Loucy (cell line): ENCODE results near the gene LAMC3.

Source experiments
- H2AFZ ChIP-seq: fragments of 200-600 bp; sonication (generic); 2 replicates; pipeline ENCODE4 v1.6.0; 2016; ENCODE audit warnings: antibody characterized with exemption, mild to moderate bottlenecking, low read length, moderate library complexity
- H3F3A ChIP-seq: fragments of 200-600 bp; 2 replicates; pipeline ENCODE4 v1.6.0; 2016; ENCODE audit warnings: antibody characterized with exemption, low read depth, mild to moderate bottlenecking
- H3K27me3 ChIP-seq: fragments of 200-600 bp; sonication (generic); 2 replicates; pipeline ENCODE4 v1.6.1; 2014; ENCODE audit warnings: low read length, mild to moderate bottlenecking; ENCODE audit not compliant: insufficient read depth, poor library complexity, severe bottlenecking
- H3K36me3 ChIP-seq: fragments of 200-600 bp; sonication (generic); 2 replicates; pipeline ENCODE4 v1.6.1; 2016; ENCODE audit warnings: low read length; ENCODE audit not compliant: insufficient read depth
- H3K4me1 ChIP-seq: fragments of 200-600 bp; sonication (generic); 2 replicates; pipeline ENCODE4 v1.5.1; 2014; ENCODE audit warnings: low read length, mild to moderate bottlenecking; ENCODE audit not compliant: insufficient read depth, poor library complexity, severe bottlenecking
- H3K4me2 ChIP-seq: fragments of 200-600 bp; sonication (generic); 2 replicates; pipeline ENCODE4 v1.6.0; 2014; ENCODE audit warnings: antibody characterized with exemption, low read length, low read depth, mild to moderate bottlenecking; ENCODE audit not compliant: poor library complexity, severe bottlenecking
- H3K4me3 ChIP-seq: fragments of 200-600 bp; sonication (generic); 2 replicates; pipeline ENCODE4 v1.5.1; 2014; ENCODE audit warnings: low read length, mild to moderate bottlenecking, mixed read lengths; ENCODE audit not compliant: poor library complexity, severe bottlenecking
- H3K79me2 ChIP-seq: fragments of 200-600 bp; sonication (generic); 2 replicates; pipeline ENCODE4 v1.6.1; 2014; ENCODE audit warnings: low read length; ENCODE audit not compliant: insufficient read depth
- H3K9ac ChIP-seq: fragments of 200-600 bp; sonication (generic); 2 replicates; pipeline ENCODE4 v1.6.0; 2014; ENCODE audit warnings: mild to moderate bottlenecking, low read depth, low read length, moderate library complexity; ENCODE audit not compliant: poor library complexity, severe bottlenecking
- H3K9me2 ChIP-seq: fragments of 200-600 bp; sonication (generic); replicated peaks from 2 replicates; pipeline ENCODE4 v1.6.1; 2016; ENCODE audit warnings: low read depth, low read length, mixed read lengths
- H3K9me3 ChIP-seq: fragments of 200-600 bp; sonication (generic); 2 replicates; pipeline ENCODE4 v1.6.1; 2014; ENCODE audit warnings: mild to moderate bottlenecking, antibody characterized with exemption, low read length, low read depth; ENCODE audit not compliant: insufficient read depth
- H4K20me1 ChIP-seq: fragments of 200-600 bp; sonication (generic); 2 replicates; pipeline ENCODE4 v1.6.0; 2014; ENCODE audit warnings: antibody characterized with exemption, low read length, mild to moderate bottlenecking; ENCODE audit not compliant: insufficient read depth, poor library complexity, severe bottlenecking
- CTCF ChIP-seq: fragments of 200-600 bp; sonication (generic); conservative IDR thresholded peaks from 2 replicates; pipeline ENCODE4 v1.5.1; 2014; ENCODE audit warnings: mild to moderate bottlenecking, antibody characterized with exemption, low read length
- EZH2phosphoT487 ChIP-seq: fragments of 200-600 bp; IDR thresholded peaks from 2 replicates; pipeline ENCODE4 v1.6.1; 2018; ENCODE audit warnings: antibody characterized with exemption, mild to moderate bottlenecking, moderate library complexity, borderline replicate concordance

Gene LAMC3

DNA sequence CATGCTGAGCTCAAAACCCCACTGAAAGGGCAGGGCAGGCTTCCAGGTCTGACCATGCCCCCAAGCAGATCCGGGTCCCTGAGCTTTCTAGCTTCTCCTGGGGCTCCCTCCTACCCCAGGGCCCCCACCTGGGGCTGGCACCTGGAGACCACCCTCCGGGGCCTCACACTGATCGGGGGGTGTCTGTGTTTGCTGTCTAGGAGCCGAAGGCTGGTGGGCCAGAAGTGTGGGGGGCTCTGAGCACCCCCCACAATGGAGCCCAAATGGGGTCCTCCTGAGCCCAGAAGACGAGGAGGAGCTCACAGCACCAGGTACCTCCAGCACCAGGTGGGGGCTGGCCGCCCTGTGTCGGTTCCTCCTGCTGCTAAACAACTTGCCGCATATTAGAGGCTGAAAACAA, 39.8 kb downstream of the LAMC3 start:
- no peaks in the 10 kb centered on the region for H3F3A ChIP-seq
- no peaks in the 10 kb centered on the region for H3K36me3 ChIP-seq
- H3K4me2 ChIP-seq, result no peak overlapping the region
- no peaks in the 10 kb centered on the region for H3K27me3 ChIP-seq
- H3K9me3 ChIP-seq, result no peaks in the 10 kb centered on the region
- no peak overlapping the region for H2AFZ ChIP-seq
- no peak overlapping the region for H3K9ac ChIP-seq
- H3K79me2 ChIP-seq, result no peaks in the 10 kb centered on the region
- H4K20me1 ChIP-seq, result no peaks in the 10 kb centered on the region
- H3K4me1 ChIP-seq, result no peaks in the 10 kb centered on the region
- TF ChIP-seq CTCF, result no peak
- no peak for TF ChIP-seq EZH2phosphoT487
- no peak overlapping the region for H3K4me3 ChIP-seq
- no peaks in the 10 kb centered on the region for H3K9me2 ChIP-seq

DNA sequence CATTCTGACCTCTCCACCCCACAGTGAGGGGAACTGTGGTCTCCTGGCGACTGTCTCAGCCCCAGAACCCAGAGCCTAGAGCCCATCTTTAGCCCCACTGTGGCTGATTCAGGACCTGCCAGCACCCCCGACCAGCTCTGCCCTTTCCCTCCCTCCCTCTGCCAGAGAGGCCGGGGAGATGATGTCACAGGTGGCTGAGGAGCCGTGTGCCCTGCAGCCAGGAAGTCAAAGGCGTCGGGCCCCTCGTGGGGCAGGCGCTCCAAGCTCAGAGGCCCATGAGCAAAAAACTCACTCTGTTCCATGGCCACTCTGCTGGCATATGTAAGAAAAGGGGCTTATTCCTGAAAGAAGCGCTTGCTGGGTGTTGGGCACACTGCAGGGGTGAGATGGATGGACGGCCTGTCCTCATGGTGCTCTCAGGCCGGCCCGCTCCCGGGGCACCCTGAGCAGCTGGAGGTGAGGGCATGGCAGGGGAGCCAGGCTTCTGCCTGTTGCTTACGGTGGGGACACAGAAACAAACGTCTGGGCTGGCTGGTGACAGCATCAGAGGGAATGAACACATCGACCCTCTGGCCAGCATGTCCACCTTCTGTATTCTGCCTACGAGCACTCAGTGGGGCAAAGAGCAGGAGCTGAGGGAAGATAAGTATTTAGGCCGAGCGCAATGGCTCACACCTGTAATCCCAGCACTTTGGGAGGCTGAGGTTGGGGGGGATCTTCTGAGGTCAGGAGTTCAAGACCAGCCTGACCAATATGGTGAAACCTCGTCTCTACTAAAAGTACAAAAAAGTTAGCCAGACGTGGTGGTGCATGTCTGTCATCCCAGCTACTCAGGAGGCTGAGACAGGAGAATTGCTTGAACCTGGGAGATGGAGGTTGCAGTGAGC, 41.1 kb downstream of the LAMC3 start:
- Histone ChIP-seq H3K79me2 (no peaks in the 10 kb centered on the region), H3K4me1 (no peaks in the 10 kb centered on the region), H3K9me3 (no peaks in the 10 kb centered on the region), H3K36me3 (no peaks in the 10 kb centered on the region), H3K9ac (no peak overlapping the region), H3K4me3 (no peak overlapping the region), H3K9me2 (no peaks in the 10 kb centered on the region), H3K27me3 (no peaks in the 10 kb centered on the region), H3K4me2 (no peak overlapping the region), H2AFZ (no peak overlapping the region), H3F3A (no peaks in the 10 kb centered on the region), H4K20me1 (no peaks in the 10 kb centered on the region)
- no peak for TF ChIP-seq EZH2phosphoT487
- no peak for TF ChIP-seq CTCF

- Histone ChIP-seq H3K4me3 (no peak overlapping the region), H2AFZ (no peak overlapping the region), H3K27me3 (no peaks in the 10 kb centered on the region), H3K36me3 (no peaks in the 10 kb centered on the region), H4K20me1 (no peaks in the 10 kb centered on the region), H3K9me3 (no peaks in the 10 kb centered on the region), H3F3A (no peaks in the 10 kb centered on the region), H3K9me2 (no peaks in the 10 kb centered on the region), H3K9ac (no peak overlapping the region), H3K4me2 (no peak overlapping the region), H3K79me2 (no peaks in the 10 kb centered on the region), H3K4me1 (no peaks in the 10 kb centered on the region)
- TF ChIP-seq CTCF, result no peak
- TF ChIP-seq EZH2phosphoT487, result no peak
Observed at GRCh38 chr9:131050831-131051230, 41.9 kb downstream of the LAMC3 start.
